SK-N-SH (cell line): ENCODE measurements around the gene SCGB1D2.

ENCODE experiments used
- EP300 ChIP-seq, 2 experiments: IDR thresholded peaks; 2 replicates each; pipeline versions ENCODE4 v1.4.0 to v1.6.1; 2012; ENCODE audit warnings: borderline replicate concordance in 1 of 2, low read depth in 1 of 2, low read length in 1 of 2
- EZH2phosphoT487 ChIP-seq: fragments of 200-600 bp; sonication (generic); IDR thresholded peaks from 2 replicates; pipeline ENCODE4 v1.6.1; 2017; ENCODE audit warnings: low read depth, mixed run types, mild to moderate bottlenecking, antibody characterized with exemption, moderate library complexity, borderline replicate concordance
- JUND ChIP-seq: IDR thresholded peaks from 2 replicates; pipeline ENCODE4 v1.4.0; 2012
- MAX ChIP-seq: IDR thresholded peaks from 2 replicates; pipeline ENCODE4 v1.4.0; 2012; ENCODE audit warnings: low read depth
- POLR2AphosphoS5 ChIP-seq: IDR thresholded peaks from 2 replicates; pipeline ENCODE4 v1.6.1; 2012; ENCODE audit warnings: low read depth, low read length
- SIN3A ChIP-seq: IDR thresholded peaks from 2 replicates; pipeline ENCODE4 v1.6.1; 2012; ENCODE audit warnings: low read depth, mild to moderate bottlenecking, low read length, moderate library complexity, borderline replicate concordance
- TAF1 ChIP-seq: IDR thresholded peaks from 2 replicates; pipeline ENCODE4 v1.6.1; 2012; ENCODE audit warnings: low read depth, mild to moderate bottlenecking, low read length, moderate library complexity, borderline replicate concordance
- TF ChIP-seq, protein P1 (sequence below): IDR thresholded peaks from 2 replicates; pipeline ENCODE4 v1.4.0; 2012; ENCODE audit warnings: low read depth, borderline replicate concordance
- TF ChIP-seq, protein P2 (sequence below): fragments of 200-600 bp; sonication (generic); IDR thresholded peaks from 2 replicates; pipeline ENCODE4 v1.6.1; 2017; ENCODE audit warnings: antibody characterized with exemption, mild to moderate bottlenecking, moderate library complexity
- TF ChIP-seq, protein P3 (sequence below): IDR thresholded peaks from 2 replicates; pipeline ENCODE4 v1.4.0; 2012; ENCODE audit warnings: low read depth, borderline replicate concordance
- TF ChIP-seq, protein P4 (sequence below): IDR thresholded peaks from 2 replicates; pipeline ENCODE4; 2012

GRCh38 chr11:62251698-62252097 is 9.7 kb downstream of the SCGB1D2 start:
- TF ChIP-seq, protein P1, sequence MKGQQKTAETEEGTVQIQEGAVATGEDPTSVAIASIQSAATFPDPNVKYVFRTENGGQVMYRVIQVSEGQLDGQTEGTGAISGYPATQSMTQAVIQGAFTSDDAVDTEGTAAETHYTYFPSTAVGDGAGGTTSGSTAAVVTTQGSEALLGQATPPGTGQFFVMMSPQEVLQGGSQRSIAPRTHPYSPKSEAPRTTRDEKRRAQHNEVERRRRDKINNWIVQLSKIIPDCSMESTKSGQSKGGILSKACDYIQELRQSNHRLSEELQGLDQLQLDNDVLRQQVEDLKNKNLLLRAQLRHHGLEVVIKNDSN, result no peak
- TF ChIP-seq, protein P2, sequence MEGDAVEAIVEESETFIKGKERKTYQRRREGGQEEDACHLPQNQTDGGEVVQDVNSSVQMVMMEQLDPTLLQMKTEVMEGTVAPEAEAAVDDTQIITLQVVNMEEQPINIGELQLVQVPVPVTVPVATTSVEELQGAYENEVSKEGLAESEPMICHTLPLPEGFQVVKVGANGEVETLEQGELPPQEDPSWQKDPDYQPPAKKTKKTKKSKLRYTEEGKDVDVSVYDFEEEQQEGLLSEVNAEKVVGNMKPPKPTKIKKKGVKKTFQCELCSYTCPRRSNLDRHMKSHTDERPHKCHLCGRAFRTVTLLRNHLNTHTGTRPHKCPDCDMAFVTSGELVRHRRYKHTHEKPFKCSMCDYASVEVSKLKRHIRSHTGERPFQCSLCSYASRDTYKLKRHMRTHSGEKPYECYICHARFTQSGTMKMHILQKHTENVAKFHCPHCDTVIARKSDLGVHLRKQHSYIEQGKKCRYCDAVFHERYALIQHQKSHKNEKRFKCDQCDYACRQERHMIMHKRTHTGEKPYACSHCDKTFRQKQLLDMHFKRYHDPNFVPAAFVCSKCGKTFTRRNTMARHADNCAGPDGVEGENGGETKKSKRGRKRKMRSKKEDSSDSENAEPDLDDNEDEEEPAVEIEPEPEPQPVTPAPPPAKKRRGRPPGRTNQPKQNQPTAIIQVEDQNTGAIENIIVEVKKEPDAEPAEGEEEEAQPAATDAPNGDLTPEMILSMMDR, result no peak
- TF ChIP-seq EZH2phosphoT487 (no peak), JUND (no peak), MAX (no peak), POLR2AphosphoS5 (no peak), EP300 (IDR thresholded peaks at IDR 0.05; ENCODE audit: borderline replicate concordance in 1 of 2, low read depth in 1 of 2, low read length in 1 of 2) (no peak), TAF1 (no peak), SIN3A (no peak)
- TF ChIP-seq, protein P3, sequence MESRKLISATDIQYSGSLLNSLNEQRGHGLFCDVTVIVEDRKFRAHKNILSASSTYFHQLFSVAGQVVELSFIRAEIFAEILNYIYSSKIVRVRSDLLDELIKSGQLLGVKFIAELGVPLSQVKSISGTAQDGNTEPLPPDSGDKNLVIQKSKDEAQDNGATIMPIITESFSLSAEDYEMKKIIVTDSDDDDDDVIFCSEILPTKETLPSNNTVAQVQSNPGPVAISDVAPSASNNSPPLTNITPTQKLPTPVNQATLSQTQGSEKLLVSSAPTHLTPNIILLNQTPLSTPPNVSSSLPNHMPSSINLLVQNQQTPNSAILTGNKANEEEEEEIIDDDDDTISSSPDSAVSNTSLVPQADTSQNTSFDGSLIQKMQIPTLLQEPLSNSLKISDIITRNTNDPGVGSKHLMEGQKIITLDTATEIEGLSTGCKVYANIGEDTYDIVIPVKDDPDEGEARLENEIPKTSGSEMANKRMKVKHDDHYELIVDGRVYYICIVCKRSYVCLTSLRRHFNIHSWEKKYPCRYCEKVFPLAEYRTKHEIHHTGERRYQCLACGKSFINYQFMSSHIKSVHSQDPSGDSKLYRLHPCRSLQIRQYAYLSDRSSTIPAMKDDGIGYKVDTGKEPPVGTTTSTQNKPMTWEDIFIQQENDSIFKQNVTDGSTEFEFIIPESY, result no peak
- TF ChIP-seq, protein P4, sequence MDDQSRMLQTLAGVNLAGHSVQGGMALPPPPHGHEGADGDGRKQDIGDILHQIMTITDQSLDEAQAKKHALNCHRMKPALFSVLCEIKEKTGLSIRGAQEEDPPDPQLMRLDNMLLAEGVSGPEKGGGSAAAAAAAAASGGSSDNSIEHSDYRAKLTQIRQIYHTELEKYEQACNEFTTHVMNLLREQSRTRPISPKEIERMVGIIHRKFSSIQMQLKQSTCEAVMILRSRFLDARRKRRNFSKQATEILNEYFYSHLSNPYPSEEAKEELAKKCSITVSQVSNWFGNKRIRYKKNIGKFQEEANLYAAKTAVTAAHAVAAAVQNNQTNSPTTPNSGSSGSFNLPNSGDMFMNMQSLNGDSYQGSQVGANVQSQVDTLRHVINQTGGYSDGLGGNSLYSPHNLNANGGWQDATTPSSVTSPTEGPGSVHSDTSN, result no peak
